ENCODE measurements around the gene PIGU. TPM values are rescaled to one million over a fixed set of nuclear protein-coding genes. Genes with fewer than 3 reads are reported as not detected.
"Not testable (repeated sequence)": the region's sequence is repeated elsewhere in the genome, so short reads cannot be mapped to it uniquely, and the experiment has no call there.

Gene PIGU
- total RNA-seq, 1 experiment from 2014 or later = 32.8 TPM

DNA sequence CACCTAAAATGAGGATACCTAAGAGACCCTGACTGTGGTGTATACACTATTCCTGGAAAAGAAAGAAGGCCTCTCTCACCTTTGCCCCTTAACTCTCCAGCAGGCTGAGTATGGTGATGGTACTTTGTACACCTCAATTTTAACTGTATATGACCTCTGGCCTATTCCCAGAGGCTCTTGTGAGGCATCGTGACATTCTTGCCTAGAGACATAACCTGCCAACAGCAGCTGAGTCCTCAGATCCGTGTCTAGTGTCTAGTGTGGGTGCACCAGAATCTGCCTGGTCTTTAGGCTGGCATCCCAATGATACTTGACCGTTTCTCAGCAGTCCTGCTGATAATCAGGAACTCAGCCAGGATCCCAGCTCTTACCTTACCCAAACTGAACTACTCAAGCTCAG is 47.3 kb upstream of the PIGU start:
- Histone ChIP-seq H3T11ph (ENCODE audit: low read length) (no peak overlapping the region), H2BK120ac (ENCODE audit: low read depth, low read length, poor library complexity, severe bottlenecking) (no peak overlapping the region), H3K9me3 (ENCODE audit: control insufficient read depth, low read depth, low read length) (no peaks in the 10 kb centered on the region), H4K20me1 (ENCODE audit: control insufficient read depth, insufficient read depth, insufficient read length) (no peaks in the 10 kb centered on the region), H3K4me2 (ENCODE audit: insufficient read depth, insufficient read length, low read length) (no peak overlapping the region), H3K56ac (ENCODE audit: insufficient read length, low read depth, low read length) (no peak overlapping the region), H2BK12ac (ENCODE audit: insufficient read length, low read depth, low read length) (no peak overlapping the region), H2AFZ (ENCODE audit: low read length) (no peak overlapping the region), H3K4ac (ENCODE audit: low read depth, low read length) (no peak overlapping the region), H3K27ac (ENCODE audit: insufficient read length, low read depth, low read length) (no peak overlapping the region), H3K4me1 (ENCODE audit: insufficient read depth, low read length) (no peaks in the 10 kb centered on the region), H3K27me3 (ENCODE audit: insufficient read depth, low read length) (no peaks in the 10 kb centered on the region), H2BK5ac (ENCODE audit: insufficient read length, low read length) (no peak overlapping the region), H2BK15ac (ENCODE audit: low read depth, low read length) (no peak overlapping the region), H2BK20ac (ENCODE audit: low read depth, low read length, poor library complexity, severe bottlenecking) (no peak overlapping the region), H3K23me2 (ENCODE audit: insufficient read length, low read depth, low read length, poor library complexity, severe bottlenecking) (no peaks in the 10 kb centered on the region), H3K18ac (ENCODE audit: insufficient read length, low read depth, low read length) (no peak overlapping the region), H4K8ac (replicated peaks; ENCODE audit: insufficient read length, low read depth, low read length) (no peak overlapping the region), H4K91ac (ENCODE audit: insufficient read length, low read depth, low read length) (no peak overlapping the region), H3K23ac (ENCODE audit: insufficient read length, low read depth, low read length) (no peak overlapping the region), H3K14ac (ENCODE audit: insufficient read depth, low read length) (no peak overlapping the region), H3K9ac (ENCODE audit: extremely low read depth, insufficient read length, low read length) (no peak overlapping the region), H3K79me1 (ENCODE audit: insufficient read depth, low read depth, low read length, poor library complexity, severe bottlenecking) (no peaks in the 10 kb centered on the region), H2AK5ac (ENCODE audit: insufficient read length, low read length) (no peak overlapping the region), H4K5ac (ENCODE audit: insufficient read length, low read depth, low read length) (no peak overlapping the region), H3K79me2 (ENCODE audit: insufficient read depth, low read length) (no peaks in the 10 kb centered on the region)
- Mint-ChIP-seq H3K4me3 (no peak overlapping the region), H3K27ac (no peak overlapping the region), H3K27me3 (ENCODE audit: low read depth) (no peaks in the 10 kb centered on the region), H3K36me3 (ENCODE audit: insufficient read depth in 1 of 3, low read depth in 3 of 3) (peaks cover 0 to 27% (median 13%) of the 10 kb centered on the region in 3 experiments; a peak in 4 of 7 replicates), H3K4me1 (no peaks in the 10 kb centered on the region), H3K9me3 (no peaks in the 10 kb centered on the region)
- no peak for DNase-seq
- TF ChIP-seq, protein P1, sequence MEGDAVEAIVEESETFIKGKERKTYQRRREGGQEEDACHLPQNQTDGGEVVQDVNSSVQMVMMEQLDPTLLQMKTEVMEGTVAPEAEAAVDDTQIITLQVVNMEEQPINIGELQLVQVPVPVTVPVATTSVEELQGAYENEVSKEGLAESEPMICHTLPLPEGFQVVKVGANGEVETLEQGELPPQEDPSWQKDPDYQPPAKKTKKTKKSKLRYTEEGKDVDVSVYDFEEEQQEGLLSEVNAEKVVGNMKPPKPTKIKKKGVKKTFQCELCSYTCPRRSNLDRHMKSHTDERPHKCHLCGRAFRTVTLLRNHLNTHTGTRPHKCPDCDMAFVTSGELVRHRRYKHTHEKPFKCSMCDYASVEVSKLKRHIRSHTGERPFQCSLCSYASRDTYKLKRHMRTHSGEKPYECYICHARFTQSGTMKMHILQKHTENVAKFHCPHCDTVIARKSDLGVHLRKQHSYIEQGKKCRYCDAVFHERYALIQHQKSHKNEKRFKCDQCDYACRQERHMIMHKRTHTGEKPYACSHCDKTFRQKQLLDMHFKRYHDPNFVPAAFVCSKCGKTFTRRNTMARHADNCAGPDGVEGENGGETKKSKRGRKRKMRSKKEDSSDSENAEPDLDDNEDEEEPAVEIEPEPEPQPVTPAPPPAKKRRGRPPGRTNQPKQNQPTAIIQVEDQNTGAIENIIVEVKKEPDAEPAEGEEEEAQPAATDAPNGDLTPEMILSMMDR (conservative IDR thresholded peaks at IDR 0.05) = no peak
- WGBS (ENCODE audit: extremely low coverage, insufficient read length, low lambda C conversion rate) = no CpG with 5 or more reads among the region's 3 CpGs

DNA sequence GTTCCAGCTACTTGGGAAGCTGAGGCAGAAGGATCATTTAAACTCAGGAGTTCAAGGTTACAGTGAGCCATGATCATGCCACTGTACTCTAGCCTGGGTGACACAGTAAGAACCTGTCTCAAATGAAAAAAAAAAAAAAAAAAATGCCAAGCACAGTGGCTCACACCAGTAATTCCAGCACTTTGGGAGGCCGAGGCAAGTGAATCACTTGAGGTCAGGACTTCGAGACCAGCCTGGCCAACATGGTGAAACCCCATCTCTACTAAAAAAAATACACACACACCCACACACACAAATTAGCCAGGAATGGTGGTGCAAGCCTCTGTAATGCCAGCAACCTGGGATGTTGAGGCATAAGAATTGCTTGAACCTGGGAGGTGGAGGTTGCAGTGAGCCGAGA is 45.7 kb upstream of the PIGU start:
- H3K4me2 ChIP-seq (ENCODE audit: insufficient read depth, insufficient read length, low read length); H3K27ac ChIP-seq (ENCODE audit: insufficient read length, low read depth, low read length); H3K9me3 Mint-ChIP-seq; H3K27me3 Mint-ChIP-seq (ENCODE audit: low read depth); H2AFZ ChIP-seq (ENCODE audit: low read length); H3K4me3 Mint-ChIP-seq; H3K4ac ChIP-seq (ENCODE audit: low read depth, low read length); H4K8ac ChIP-seq (replicated peaks; ENCODE audit: insufficient read length, low read depth, low read length); H3K23me2 ChIP-seq (ENCODE audit: insufficient read length, low read depth, low read length, poor library complexity, severe bottlenecking); H2BK12ac ChIP-seq (ENCODE audit: insufficient read length, low read depth, low read length); H3K56ac ChIP-seq (ENCODE audit: insufficient read length, low read depth, low read length); H4K91ac ChIP-seq (ENCODE audit: insufficient read length, low read depth, low read length); H3K79me2 ChIP-seq (ENCODE audit: insufficient read depth, low read length); H2BK20ac ChIP-seq (ENCODE audit: low read depth, low read length, poor library complexity, severe bottlenecking); DNase-seq; H2BK15ac ChIP-seq (ENCODE audit: low read depth, low read length); H3K14ac ChIP-seq (ENCODE audit: insufficient read depth, low read length); H3K18ac ChIP-seq (ENCODE audit: insufficient read length, low read depth, low read length); H2BK120ac ChIP-seq (ENCODE audit: low read depth, low read length, poor library complexity, severe bottlenecking); H3K79me1 ChIP-seq (ENCODE audit: insufficient read depth, low read depth, low read length, poor library complexity, severe bottlenecking); H3T11ph ChIP-seq (ENCODE audit: low read length); H3K4me1 Mint-ChIP-seq; H4K5ac ChIP-seq (ENCODE audit: insufficient read length, low read depth, low read length); H2AK5ac ChIP-seq (ENCODE audit: insufficient read length, low read length); H3K27ac Mint-ChIP-seq; H3K27me3 ChIP-seq (ENCODE audit: insufficient read depth, low read length); H4K20me1 ChIP-seq (ENCODE audit: control insufficient read depth, insufficient read depth, insufficient read length); H3K9me3 ChIP-seq (ENCODE audit: control insufficient read depth, low read depth, low read length); H3K4me1 ChIP-seq (ENCODE audit: insufficient read depth, low read length); H2BK5ac ChIP-seq (ENCODE audit: insufficient read length, low read length); H3K23ac ChIP-seq (ENCODE audit: insufficient read length, low read depth, low read length); H3K9ac ChIP-seq (ENCODE audit: extremely low read depth, insufficient read length, low read length): not testable (repeated sequence)
- peaks cover 0 to 25% (median 13%) of the 10 kb centered on the region in 3 experiments; a peak in 4 of 7 replicates for H3K36me3 Mint-ChIP-seq (ENCODE audit: insufficient read depth in 1 of 3, low read depth in 3 of 3)
- no CpG with 5 or more reads among the region's 3 CpGs for WGBS (ENCODE audit: extremely low coverage, insufficient read length, low lambda C conversion rate)
